ENCODE results near the gene RAI1. TPM values are rescaled to one million over a fixed set of nuclear protein-coding genes. Genes with fewer than 3 reads are reported as not detected.

RAI1 gene
- total RNA-seq, 2 donors from 2014 or later, result 22.4 to 32.3 TPM

GRCh38 chr17:17846003-17846402 is 164.7 kb downstream of the RAI1 start:
- DNase-seq (no peak), ATAC-seq (no peak)
- intact Hi-C loops (cut with DNase I), result no loop called here

- intact Hi-C loops (cut with DNase I), result no loop called here
- DNase-seq, result no peak
- no peak for ATAC-seq
These were observed 165.4 kb downstream of the RAI1 start for GRCh38 chr17:17846645-17847044.

- DNase-seq (no peak), ATAC-seq (no peak)
- intact Hi-C loops (cut with DNase I), result no loop called here
These were observed 165.9 kb downstream of the RAI1 start for GRCh38 chr17:17847118-17847689.

GRCh38 chr17:17847726-17848125 is 166.5 kb downstream of the RAI1 start:
- DNase-seq, result no peak
- ATAC-seq, result no peak
- intact Hi-C loops (cut with DNase I), result no loop called here

- DNase-seq (no peak), ATAC-seq (no peak)
- intact Hi-C loops (cut with DNase I), result no loop called here
These were observed 167.2 kb downstream of the RAI1 start for GRCh38 chr17:17848311-17849082.

- DNase-seq (peak; percentile 84), ATAC-seq (peak; percentile 70 to 85)
- intact Hi-C loops (cut with DNase I), result no loop called here
These were observed 168.0 kb downstream of the RAI1 start for GRCh38 chr17:17849147-17849820.

- intact Hi-C loops (cut with DNase I), result no loop called here
- ATAC-seq (peak; percentile 56 to 63), DNase-seq (peak; percentile 60)
These were observed 168.7 kb downstream of the RAI1 start for GRCh38 chr17:17849845-17850373.

GRCh38 chr17:17851103-17852002 is 170.1 kb downstream of the RAI1 start:
- intact Hi-C loops (cut with DNase I), result no loop called here
- ATAC-seq, result no peak
- no peak for DNase-seq

- intact Hi-C loops (cut with DNase I), result no loop called here
- ATAC-seq (no peak), DNase-seq (no peak)
These were observed 171.7 kb downstream of the RAI1 start for GRCh38 chr17:17852930-17853329.

GRCh38 chr17:17853811-17854447 is 172.7 kb downstream of the RAI1 start:
- DNase-seq (no peak), ATAC-seq (no peak)
- intact Hi-C loops (cut with DNase I), result no loop called here

- DNase-seq, result no peak
- intact Hi-C loops (cut with DNase I), result no loop called here
These were observed 174.7 kb downstream of the RAI1 start for GRCh38 chr17:17855976-17856375.

GRCh38 chr17:17856386-17856785 is 175.1 kb downstream of the RAI1 start:
- intact Hi-C loops (cut with DNase I), result no loop called here
- DNase-seq (no peak), ATAC-seq (no peak)

More at GRCh38 chr17:17855976-17856375, 174.7 kb downstream of the RAI1 start:
- peak in 1 of 2 donors; percentile 35 for ATAC-seq

GRCh38 chr17:17857496-17857895 is 176.2 kb downstream of the RAI1 start:
- no peak for DNase-seq
- intact Hi-C loops (cut with DNase I), result no loop called here
- ATAC-seq, result no peak

GRCh38 chr17:17859909-17860765 is 178.9 kb downstream of the RAI1 start:
- DNase-seq, result peak; percentile 73
- intact Hi-C loops (cut with DNase I), result loop anchor here (1.0 to 10.0 kb wide), 4 partner anchors 47 to 178 kb away; partner anchors contain the start of gene RAI1 (in 2 of the 2)
- peak; percentile 85 to 91 for ATAC-seq

GRCh38 chr17:17860766-17861107 is 179.5 kb downstream of the RAI1 start:
- DNase-seq (no peak), ATAC-seq (no peak)
- intact Hi-C loops (cut with DNase I), result loop anchor here (1.0 to 10.0 kb wide), 3 partner anchors 48 to 178 kb away; partner anchors contain the start of gene RAI1 (in 2 of the 2)

All from left cardiac atrium (tissue), 4 donors.